Fibroblast of skin of left biceps (primary cell): ENCODE measurements around the gene RASA4B.

Experiments
- DNase-seq, 2 experiments: peaks; one replicate each; pipeline ENCODE4 v3.0.0-alpha.2; 2013; ENCODE audit warnings: low read depth in 2 of 2

Gene RASA4B

DNA sequence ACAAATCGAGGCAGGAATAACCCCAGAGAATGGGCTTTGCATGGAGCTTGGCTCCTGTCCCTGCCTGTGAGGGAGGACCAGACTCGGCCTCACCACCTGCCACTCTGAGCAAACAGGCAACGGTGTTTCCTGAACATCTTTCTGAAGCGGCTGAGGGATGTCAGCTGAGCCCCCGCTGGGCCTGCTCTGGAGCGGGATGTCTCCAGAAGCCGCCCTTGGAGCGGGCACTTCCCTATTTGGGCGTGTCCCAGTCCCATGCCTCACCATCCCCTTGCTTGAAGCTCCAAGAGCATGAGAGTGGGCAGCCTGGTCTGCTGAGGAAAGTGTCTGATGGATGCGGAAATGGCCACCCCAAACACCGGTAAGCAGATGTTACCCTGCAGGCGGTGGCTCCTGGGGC, 63.1 kb downstream of the RASA4B start:
- DNase-seq, result no peak

DNA sequence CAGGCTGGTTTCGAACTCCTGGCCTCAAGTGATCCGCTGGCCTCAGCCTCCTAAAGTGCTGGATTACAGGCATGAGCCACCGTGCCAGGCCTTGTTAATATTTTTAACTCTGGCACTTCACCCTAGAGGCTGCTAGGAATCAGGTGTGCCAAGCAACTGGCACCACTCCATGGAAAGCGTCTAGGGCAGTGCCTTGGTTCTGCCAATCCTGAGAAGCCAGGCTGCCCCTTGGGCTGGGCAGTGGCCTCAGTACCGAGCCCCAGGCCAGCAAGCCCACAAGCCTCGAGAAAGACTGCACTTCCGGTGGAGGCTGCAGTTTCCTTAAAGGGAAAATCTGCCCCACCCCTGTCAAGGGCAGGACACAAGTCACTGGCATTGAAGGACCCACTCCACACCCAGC, 64.3 kb downstream of the RASA4B start:
- no peak for DNase-seq

DNA sequence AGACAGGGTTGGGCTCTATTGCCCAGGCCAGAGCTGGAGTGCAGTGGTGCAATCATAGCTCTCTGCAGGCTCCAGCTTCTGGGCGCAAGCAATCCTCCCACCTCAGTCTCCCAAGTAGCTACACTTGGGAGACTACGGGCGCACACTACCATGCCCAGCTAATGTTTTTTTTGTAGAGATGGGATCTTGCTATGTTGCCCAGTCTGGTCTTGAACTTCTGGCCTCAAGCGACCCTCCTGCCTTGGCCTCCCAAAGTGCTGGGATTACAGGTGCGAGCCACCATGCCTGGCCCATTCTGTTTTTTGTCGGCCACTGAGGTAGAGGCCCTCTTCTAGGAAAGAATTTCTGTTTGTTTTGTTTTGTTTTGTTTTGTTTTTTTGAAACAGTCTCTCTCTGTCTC, 65.1 kb downstream of the RASA4B start:
- no peak for DNase-seq

DNA sequence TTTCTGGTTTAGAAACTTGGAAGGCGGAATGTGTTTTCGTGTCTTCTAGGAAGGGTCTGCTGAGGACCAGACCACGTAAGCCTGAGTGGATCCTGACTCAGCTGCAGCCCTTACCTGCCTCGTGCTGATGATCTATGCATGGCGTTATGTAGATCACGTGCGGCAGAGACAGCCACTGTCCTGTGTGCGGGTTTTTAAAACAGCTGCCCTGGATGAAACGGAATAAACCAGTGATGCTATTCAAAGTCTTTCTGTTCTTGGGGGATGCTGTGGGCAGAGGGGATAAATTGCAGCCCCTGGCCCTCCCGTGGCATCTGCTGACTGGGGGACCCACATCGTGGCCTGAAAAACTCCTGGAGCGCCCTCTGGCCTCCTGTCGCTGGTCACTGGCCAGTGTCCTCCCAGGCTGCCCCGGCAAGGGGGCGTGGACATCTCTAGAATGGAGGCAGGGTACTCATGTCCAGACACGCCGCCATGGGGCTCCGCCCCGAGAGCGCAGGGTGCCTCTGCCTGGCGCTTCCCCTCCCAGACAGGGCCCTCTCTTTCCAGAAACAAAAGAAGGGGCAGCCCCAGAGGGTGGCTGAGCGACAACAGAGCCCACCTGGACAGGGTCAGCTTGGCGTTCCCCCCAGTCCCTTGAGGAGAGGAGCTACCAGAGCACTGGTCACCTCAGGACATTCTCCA, 66.1 kb downstream of the RASA4B start:
- no peak for DNase-seq

DNA sequence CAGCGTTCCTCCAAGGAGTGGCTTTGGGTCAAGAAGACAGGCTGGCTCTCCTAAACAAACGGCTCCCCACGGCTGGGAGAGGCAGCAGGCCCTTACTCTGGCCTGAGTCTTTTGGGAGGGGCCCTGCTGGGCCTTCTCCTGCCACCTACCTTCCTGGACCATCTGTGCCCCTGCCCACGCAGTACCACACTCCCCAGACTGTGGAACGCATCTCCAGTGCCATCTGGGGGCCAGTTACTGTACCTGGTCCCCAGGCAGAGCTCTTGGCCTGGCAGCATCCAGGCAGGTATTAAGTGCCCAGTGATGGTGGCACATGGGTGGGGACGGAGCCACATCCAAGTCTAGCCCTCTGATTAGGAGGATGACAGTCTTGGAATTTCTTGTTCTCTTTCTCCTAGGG, 67.3 kb downstream of the RASA4B start:
- DNase-seq, result no peak

DNA sequence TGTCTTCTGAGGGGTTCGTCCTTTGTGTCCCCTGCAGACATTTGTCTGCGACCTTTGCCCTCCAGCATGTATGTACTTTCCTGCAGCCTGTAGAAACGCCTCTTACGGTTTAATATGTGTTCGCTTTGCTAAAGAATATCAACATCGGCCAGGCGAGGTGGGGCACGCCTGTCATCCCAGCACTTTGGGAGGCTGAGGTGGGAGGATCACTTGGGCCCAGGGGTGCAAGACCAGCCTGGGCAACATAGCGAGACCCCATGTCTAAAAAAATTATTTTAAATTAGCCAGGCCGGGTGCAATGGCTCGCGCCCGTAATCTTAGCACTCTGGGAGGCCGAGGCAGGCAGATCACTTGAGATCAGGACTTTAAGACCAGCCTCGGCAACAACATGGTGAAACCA, 68.4 kb downstream of the RASA4B start:
- no peak for DNase-seq

DNA sequence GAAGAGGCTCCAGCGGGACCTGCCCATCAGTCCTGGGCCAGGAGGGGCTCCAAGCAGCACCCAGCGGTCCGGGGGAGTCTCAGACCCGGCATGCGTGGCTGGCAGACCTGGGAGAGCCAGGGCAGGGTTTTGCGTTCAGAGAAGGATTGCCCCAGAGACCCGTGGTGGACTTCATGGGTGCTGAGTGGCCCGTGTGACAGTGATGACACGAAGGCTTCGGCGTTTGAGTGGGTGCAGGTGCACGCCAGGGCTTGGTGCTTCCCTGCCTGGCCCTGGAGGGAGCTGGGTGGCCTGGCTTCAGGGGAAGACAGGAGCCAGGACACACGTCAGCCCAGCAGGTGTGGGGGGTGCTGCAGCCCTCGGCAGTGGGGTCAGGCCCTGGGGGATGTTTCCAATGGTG, 70.3 kb downstream of the RASA4B start:
- DNase-seq, result no peak

DNA sequence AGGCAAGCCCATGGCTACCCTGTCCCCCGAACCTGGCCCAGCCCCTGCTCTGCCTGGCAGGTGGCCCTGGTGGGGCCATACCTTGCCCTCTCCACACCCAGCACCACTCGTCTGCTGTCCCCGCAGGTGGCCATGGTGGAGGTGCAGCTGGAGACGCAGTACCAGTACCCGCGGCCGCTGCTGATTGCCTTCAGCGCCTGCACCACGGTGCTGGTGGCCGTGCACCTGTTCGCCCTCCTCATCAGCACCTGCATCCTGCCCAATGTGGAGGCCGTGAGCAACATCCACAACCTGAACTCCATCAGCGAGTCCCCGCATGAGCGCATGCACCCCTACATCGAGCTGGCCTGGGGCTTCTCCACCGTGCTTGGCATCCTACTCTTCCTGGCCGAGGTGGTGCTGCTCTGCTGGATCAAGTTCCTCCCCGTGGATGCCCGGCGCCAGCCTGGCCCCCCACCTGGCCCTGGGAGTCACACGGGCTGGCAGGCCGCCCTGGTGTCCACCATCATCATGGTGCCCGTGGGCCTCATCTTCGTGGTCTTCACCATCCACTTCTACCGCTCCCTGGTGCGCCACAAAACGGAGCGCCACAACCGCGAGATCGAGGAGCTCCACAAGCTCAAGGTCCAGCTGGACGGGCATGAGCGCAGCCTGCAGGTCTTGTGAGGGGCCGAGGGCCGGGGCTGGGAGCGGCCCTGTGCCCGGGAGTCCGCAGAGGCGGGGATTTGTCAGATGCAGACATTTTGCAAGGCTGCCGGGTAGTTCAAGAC, 71.0 kb downstream of the RASA4B start:
- no peak for DNase-seq

DNA sequence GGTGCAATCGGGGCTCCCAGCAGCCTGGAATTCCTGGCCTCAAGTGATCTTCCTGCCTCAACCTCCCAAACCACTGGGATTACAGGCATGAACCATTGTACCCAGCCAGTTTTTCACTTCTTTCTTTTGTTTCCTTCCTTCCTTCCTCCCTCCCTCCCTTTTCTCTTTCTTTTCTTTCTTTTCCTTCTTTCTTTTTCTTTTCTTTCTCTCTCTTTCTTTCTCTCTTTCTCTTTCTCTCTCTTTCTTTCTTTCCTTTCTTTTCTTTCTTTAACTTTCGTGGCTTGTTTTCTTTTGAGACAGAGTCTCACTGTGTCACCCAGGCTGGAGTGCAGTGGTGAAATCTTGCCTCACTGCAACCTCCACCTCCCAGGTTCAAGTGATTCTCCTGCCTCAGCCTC, 71.9 kb downstream of the RASA4B start:
- no peak for DNase-seq

DNA sequence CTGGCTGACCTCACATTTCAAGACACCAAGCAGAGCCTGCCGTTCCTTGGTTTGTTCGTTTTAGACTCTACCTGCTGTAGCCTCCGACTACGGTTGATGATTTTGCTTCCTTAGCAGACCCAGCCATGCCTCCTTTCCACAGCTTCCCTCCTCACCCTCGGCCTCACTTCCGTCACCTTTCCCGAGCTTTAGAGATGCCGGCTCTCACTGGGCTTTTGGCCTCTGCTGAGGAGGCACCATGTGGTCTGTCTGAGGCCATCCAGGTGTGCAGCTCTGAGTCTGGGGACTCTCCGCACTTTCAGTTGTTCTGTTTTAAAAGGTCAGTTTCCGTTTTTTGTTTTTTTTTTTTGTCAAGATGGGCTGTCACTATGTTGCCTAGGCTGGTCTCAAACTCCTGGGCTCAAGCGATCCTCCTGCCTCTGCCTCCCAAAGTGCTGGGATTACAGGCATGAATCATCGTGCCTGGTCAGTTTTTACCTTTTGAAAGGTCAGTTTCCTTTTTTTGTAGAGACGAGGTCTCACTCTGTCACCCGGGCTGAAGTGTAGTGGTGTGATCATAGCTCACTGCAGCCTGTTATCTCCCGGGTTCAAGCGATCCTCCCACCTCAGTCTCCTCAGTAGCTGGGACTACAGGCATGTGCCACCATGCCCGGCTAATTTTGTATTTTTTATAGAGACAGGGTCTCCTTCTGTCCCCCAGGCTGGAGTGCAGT, 72.5 kb downstream of the RASA4B start:
- DNase-seq, result no peak

DNA sequence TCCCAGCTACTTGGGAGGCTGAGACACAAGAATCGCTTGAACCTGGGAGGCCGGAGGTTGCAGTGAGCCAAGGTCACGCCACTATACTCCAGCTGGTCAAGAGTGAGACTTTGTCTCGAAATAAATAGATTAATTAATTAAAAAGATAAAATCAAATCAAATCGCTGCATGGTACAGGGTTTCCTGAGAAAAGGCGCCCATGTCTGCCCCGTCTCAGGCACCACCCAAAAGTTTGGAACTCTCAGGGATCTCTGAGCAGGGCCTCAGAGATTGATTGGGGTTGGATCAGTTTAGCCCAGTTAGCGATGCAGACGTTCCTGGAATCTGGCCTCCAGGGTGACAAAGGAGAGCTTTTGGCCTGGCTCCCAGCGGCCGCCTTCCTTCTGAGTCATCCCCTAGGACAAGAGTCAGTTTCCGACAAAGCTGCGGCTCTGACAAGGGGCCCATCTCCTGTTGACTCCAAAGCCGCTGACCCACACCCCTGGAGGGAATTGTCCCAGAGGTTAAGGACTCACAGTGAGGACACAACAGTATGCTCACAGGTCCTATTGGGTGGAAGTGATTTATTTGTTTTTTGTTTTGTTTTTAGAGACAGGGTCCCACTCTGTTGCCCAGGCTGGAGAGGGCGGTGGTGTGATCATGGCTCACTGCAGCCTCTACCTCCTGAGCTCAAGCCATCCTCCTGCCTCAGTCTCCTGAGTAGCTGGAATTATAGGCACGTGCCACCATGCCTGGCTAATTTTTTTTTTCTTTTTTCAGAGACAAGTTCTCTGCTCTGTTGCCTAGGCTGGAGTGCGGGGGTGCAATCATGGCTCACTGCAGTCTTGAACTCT, 77.4 kb downstream of the RASA4B start:
- peak in 1 of 2 experiments; percentile 26 for DNase-seq

DNA sequence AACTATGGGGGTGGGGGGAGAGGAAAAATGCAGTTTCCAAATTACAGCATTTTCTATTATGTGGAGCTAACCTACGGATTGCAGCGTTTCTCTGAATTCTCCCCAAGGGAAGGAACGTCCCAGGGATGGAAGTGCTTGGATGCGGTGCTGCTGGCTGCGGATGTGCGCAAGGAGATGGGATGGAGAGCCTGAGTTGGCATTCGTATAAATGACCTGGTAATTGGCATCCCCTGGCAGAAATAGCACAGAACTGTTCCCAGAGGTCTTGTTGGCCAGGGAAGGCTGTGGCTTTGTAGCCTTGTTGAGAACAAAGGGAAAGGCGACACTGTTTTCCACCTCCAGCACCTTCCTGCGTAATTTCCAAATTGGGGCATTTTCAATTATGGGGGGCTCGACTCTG, 81.5 kb downstream of the RASA4B start:
- no peak for DNase-seq

DNA sequence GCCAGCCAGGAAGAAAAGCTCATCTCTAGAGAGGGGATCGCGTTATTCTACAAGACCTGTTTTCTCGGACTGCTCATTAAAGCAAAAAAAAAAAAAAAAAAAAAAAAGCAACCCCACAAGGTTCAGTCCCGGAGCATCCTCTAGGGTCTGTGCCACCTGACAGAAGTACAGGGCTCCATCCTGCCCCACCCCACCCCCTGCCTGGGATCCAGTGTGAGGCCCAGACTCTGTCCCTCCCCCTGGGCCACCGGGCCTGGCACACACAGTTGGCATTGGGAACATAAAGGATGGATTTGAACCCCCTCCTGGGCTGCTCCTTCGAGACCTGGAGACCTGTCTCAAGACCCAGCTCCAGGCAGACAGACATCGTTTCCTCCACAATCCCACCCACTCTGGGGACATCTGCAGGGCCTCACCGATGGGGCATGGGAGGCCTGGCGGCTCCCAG, 83.5 kb downstream of the RASA4B start:
- no peak for DNase-seq

DNA sequence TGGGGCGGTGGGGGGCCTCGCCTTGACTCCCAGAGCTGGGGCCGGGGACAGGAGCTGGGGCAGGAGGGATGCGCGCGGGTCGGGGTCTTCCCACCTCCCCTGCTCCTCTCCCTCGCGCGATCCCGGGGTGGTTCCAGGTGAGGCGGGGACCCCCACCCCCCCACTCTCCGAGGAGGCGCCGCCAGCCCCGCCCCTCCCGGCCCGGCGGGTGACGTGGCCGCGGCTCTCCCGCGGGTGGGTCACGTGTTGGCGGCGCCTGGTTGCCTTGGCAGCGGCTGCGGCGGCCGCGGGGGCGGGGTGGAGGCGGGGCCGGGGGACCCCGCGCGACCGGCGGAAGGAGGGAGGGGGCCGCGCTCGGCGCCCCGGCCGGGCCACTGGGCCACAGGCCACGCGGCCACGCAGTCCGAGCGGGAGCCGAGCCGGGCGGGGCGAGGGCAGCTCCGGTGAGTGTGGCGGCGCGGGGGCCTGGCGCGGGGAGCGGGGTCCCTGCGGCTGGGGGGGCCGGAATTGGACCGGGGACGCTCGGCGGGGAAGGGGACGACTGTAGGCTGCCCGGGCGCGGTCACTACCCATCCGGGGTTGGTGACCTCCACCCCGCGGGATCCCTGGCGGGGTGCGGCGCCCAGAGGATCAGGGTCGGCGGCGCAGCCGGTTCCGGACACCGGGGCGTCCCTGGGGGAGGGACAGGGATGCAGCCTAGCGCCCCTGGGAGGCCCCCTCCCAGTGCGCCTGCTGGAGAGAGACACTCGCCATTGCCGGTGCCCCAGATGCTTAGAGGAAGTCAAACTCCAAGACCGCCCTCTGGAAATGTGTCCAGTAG, 84.1 kb downstream of the RASA4B start, which contains the start of gene ORAI2:
ORAI2 (plus strand) TSS at position 357 of the 820 bp plus-strand sequence. CDS start 5,382 bp downstream, outside the sequence.
- DNase-seq, result peak; percentile 26
